ENCODE measurements around the gene TFIP11. TPM values are rescaled to one million over a fixed set of nuclear protein-coding genes. Genes with fewer than 3 reads are reported as not detected.

The TFIP11 gene
- total RNA-seq, 4 donors from 2014 or later = 14.8 to 39.1 (median 20.2) TPM

GRCh38 chr22:26542831-26543230 lies 30.6 kb upstream of the TFIP11 start:
- TF ChIP-seq, protein P1, sequence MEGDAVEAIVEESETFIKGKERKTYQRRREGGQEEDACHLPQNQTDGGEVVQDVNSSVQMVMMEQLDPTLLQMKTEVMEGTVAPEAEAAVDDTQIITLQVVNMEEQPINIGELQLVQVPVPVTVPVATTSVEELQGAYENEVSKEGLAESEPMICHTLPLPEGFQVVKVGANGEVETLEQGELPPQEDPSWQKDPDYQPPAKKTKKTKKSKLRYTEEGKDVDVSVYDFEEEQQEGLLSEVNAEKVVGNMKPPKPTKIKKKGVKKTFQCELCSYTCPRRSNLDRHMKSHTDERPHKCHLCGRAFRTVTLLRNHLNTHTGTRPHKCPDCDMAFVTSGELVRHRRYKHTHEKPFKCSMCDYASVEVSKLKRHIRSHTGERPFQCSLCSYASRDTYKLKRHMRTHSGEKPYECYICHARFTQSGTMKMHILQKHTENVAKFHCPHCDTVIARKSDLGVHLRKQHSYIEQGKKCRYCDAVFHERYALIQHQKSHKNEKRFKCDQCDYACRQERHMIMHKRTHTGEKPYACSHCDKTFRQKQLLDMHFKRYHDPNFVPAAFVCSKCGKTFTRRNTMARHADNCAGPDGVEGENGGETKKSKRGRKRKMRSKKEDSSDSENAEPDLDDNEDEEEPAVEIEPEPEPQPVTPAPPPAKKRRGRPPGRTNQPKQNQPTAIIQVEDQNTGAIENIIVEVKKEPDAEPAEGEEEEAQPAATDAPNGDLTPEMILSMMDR (IDR thresholded peaks at IDR 0.05) = no peak
- ATAC-seq (ENCODE audit: low FRiP score) (no peak), DNase-seq (ENCODE audit: low spot score) (no peak)

- ATAC-seq (ENCODE audit: low FRiP score) = no peak
- TF ChIP-seq, protein P1 (IDR thresholded peaks at IDR 0.05) = no peak
- no peak for DNase-seq (ENCODE audit: low spot score)
Measured at GRCh38 chr22:26541167-26541819, 29.0 kb upstream of the TFIP11 start.

- DNase-seq (ENCODE audit: low spot score) = no peak
- no peak for ATAC-seq (ENCODE audit: low FRiP score)
- TF ChIP-seq, protein P1 (IDR thresholded peaks at IDR 0.05) = no peak
Measured at GRCh38 chr22:26540119-26540518, 27.8 kb upstream of the TFIP11 start.

DNA sequence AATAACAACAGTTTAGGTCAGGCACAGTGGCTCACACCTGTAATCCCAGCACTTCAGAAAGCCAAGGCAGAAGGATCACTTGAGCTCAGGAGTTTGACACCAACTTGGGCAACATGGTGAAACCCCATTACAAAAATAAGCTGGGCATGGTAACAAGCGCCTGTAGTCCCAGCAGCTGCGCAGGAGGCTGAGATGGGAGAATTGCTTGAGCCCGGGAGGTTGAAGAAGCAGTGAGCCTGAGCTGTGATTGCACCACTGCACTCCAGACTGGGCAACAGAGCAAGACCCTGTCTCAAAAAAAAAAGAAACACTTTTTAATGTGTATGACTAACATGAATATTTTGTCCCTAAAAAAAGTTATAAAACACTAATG lies 24.5 kb upstream of the TFIP11 start:
- no peak for DNase-seq (ENCODE audit: low spot score)
- TF ChIP-seq, protein P1 (IDR thresholded peaks at IDR 0.05) = no peak
- no peak for ATAC-seq (ENCODE audit: low FRiP score)

DNA sequence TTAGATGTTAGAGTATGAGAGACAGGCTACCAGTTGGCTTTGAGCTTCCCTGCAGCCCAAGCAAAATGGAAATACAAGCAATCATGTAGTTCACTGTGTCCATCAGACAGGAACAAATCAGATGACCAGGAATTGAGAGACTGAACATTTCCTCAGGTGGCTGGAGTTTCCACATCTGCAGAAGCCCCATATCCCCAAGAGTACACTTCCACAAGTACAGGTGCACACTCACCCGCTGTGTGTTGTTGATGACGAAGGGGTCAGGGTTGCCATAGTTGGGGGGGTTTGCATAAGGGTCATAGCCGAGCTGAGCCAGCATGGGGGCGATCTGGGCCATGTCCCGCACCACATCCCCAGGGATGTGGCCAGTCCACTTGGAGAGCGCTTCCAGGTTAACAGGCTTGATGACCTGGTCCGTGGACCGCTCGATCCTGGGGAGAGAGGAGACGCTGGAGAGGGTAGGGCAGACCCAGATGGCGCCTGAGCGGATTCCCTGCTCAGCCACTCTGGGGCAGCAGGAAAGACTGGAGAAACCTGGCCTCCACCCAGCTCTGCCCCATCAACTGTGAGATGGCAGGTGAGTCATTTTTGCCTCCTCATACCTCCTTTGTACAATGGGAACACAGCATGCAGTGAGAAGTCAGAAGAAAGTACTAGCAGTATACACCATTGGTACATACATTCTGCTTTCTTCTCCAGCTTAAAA lies 23.9 kb upstream of the TFIP11 start:
- TF ChIP-seq, protein P1 (IDR thresholded peaks at IDR 0.05) = no peak
- no peak for DNase-seq (ENCODE audit: low spot score)
- ATAC-seq (ENCODE audit: low FRiP score) = no peak

GRCh38 chr22:26535603-26535908 lies 23.3 kb upstream of the TFIP11 start:
- ATAC-seq (ENCODE audit: low FRiP score) = no peak
- TF ChIP-seq, protein P1 (IDR thresholded peaks at IDR 0.05) = no peak
- DNase-seq (ENCODE audit: low spot score) = no peak
